Heart left ventricle (tissue), 16 donors: ENCODE measurements around the gene FBLN2. TPM values are rescaled to one million over a fixed set of nuclear protein-coding genes. Genes with fewer than 3 reads are reported as not detected.

Source experiments
- ATAC-seq, 4 donors: fragments of 200-7000 bp; cut with Tn5 transposase; one replicate each; pipeline ENCODE4 v1.9.1; 2020 to 2022; ENCODE audit warnings: moderate library complexity in 4 of 4, mild to moderate bottlenecking in 3 of 4, moderate number of reproducible peaks in 1 of 4
- DNase-seq, 5 donors: peaks; one replicate each; pipeline ENCODE4 v3.0.0-alpha.2; 2020
- H3K27ac ChIP-seq, 12 donors: fragments of 200-600 bp; sonication (generic) in 4 of 12; one replicate each; pipeline versions ENCODE4 v1.5.0 to v1.8.0; 2016 to 2022; ENCODE audit warnings: mild to moderate bottlenecking in 2 of 12
- H3K27me3 ChIP-seq, 9 donors: fragments of 200-600 bp; sonication (generic) in 2 of 9; one replicate each; pipeline versions ENCODE4 v1.5.1 to v1.8.0; 2016 to 2022; ENCODE audit warnings: mild to moderate bottlenecking in 3 of 9
- H3K36me3 ChIP-seq, 9 donors: fragments of 200-600 bp; sonication (generic) in 2 of 9; one replicate each; pipeline versions ENCODE4 v1.5.0 to v1.8.0; 2018 to 2022; ENCODE audit warnings: mild to moderate bottlenecking in 2 of 9
- H3K4me1 ChIP-seq, 12 donors: fragments of 200-600 bp; sonication (generic) in 4 of 12; one replicate each; pipeline versions ENCODE4 v1.5.0 to v1.8.0; 2016 to 2022; ENCODE audit warnings: mild to moderate bottlenecking in 3 of 12
- H3K4me3 ChIP-seq, 12 donors: fragments of 200-600 bp; sonication (generic) in 4 of 12; one replicate each; pipeline versions ENCODE4 v1.5.0 to v1.8.0; 2017 to 2022; ENCODE audit warnings: mild to moderate bottlenecking in 9 of 12, moderate library complexity in 4 of 12
- H3K9me3 ChIP-seq, 12 donors: fragments of 200-600 bp; sonication (generic) in 4 of 12; one replicate each; pipeline versions ENCODE4 v1.5.0 to v1.8.0; 2016 to 2022; ENCODE audit warnings: mild to moderate bottlenecking in 1 of 12
- POLR2A ChIP-seq, 2 donors: fragments of 450-650 bp; IDR thresholded peaks; one replicate each; pipeline ENCODE4 v1.6.1; 2017; ENCODE audit warnings: antibody characterized with exemption in 2 of 2, mild to moderate bottlenecking in 2 of 2, moderate library complexity in 2 of 2
- WGBS, 4 donors: extraction: QIAGEN DNeasy Blood & Tissue Kit in 2 of 4; methylation state at CpG; one replicate each; pipeline versions ENCODE4 v1.1.5 to v1.1.7; 2013 to 2018; 5-methylcytosine and 5-hydroxymethylcytosine counted together
- intact Hi-C, 10 donors: fragments of 100-400 bp; cut with DNase I; formaldehyde crosslinking; loops; one replicate each; pipeline versions ENCODE4 v1.11.1 to v1.14.2; 2022
- polyA plus RNA-seq, 2 donors: library from polyadenylated mRNA; stranded (reverse); fragments of 200-250 nt; gene quantifications; one replicate each; pipeline ENCODE4 v1.2.3, GENCODE V29; 2013
- total RNA-seq, 9 donors: library from RNA; depleted of rRNA in 2 of 9; stranded (reverse); fragments of >200 nt in 2 of 9; fragmentation: NEBNext Ultra II Directional in 3 of 9; extraction: Animal tissue kit (Norgen Biotek cat#: 25700) in 3 of 9; gene quantifications; one replicate each; pipeline versions ENCODE4 v1.1.0 to v1.2.4, GENCODE V29; 2016 to 2023
- TF ChIP-seq, protein P1 (sequence below), 12 donors: fragments of 200-600 bp; sonication (generic) in 4 of 12; IDR thresholded peaks; one replicate each; pipeline versions ENCODE4 v1.5.0 to v1.8.0; 2018 to 2022; ENCODE audit warnings: antibody characterized with exemption in 12 of 12, mild to moderate bottlenecking in 5 of 12
- donor health status: ischemic (EF 13 %, LVEDD 7.1; RV severe dilation, severe dysfunction).
- donor health status: healthy with polysubstance abuse.
- donor health status: DM: no; HTN: yes; CAD: no.
- donor health status: DM: no; HTN: no; CAD: no.
- donor health status: ischemic (EF 25% LVEDD 6.9; RV normal size, moderate dysfunction).
- donor health status: ischemic (EF 25% LVEDD 5.7; RV mildly dilated, moderate dysfunction).
- donor health status: healthy.
- donor health status: DM: yes; HTN: yes; CAD: no.
- donor health status: ischemic (EF 35%, LVEDD 5.7; RV mildly dilated, moderate dysfunction).
- donor health status: nonischemic (EF 11% LVEDD 7.7; RV severe dilation, severe dysfunction).
- donor health status: DM: yes; HTN: yes; CAD: no.
- donor health status: PGD.
- donor health status: ischemic (EF 29% LVEDD 5.4; RV normal size, mild dysfunction).
- donor health status: nonischemic (EF 23%, LVEDD 6.1; RV moderate dilation, normal function).

The FBLN2 gene
- total and polyA plus RNA-seq, 11 donors: 16.5 to 118 (median 42.7) TPM

DNA sequence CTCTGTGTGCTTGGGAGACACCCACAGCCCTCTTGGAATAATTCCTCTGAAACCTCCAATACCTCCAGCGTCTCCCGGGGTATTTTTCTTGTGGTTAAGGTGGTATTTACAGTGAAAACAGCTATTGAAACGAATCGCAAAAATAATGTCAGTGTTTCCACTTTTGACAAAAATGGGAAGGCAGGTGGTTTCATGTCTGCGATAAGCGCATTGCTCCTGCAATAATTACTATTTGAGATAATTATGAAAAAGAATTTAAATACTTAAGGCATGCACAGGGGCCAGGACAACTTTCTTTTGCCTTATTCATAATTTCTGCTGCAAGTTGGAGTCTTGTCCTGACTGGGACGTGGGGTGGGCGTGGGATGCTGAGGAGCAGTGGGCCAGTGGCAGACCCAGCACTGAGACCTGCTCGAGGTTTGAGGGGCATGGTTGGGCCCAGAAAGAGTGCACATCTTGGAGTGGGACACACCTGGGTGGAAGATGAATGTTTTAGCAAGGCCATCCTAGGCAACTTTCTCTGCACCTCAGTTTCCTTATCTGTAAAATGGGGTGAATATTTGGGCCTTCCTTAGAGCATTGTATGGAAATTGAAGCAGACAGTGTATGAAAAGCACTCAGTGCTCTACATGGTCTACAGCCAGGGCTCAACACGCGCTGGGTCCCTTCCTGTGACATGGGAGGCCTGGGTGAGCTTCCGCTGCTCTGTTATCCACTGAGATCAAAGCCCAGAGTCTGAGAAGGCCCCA lies 110.5 kb downstream of the FBLN2 start:
- no peaks in the 10 kb centered on the region for H3K36me3 ChIP-seq
- TF ChIP-seq, protein P1, sequence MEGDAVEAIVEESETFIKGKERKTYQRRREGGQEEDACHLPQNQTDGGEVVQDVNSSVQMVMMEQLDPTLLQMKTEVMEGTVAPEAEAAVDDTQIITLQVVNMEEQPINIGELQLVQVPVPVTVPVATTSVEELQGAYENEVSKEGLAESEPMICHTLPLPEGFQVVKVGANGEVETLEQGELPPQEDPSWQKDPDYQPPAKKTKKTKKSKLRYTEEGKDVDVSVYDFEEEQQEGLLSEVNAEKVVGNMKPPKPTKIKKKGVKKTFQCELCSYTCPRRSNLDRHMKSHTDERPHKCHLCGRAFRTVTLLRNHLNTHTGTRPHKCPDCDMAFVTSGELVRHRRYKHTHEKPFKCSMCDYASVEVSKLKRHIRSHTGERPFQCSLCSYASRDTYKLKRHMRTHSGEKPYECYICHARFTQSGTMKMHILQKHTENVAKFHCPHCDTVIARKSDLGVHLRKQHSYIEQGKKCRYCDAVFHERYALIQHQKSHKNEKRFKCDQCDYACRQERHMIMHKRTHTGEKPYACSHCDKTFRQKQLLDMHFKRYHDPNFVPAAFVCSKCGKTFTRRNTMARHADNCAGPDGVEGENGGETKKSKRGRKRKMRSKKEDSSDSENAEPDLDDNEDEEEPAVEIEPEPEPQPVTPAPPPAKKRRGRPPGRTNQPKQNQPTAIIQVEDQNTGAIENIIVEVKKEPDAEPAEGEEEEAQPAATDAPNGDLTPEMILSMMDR (IDR thresholded peaks at IDR 0.05): no peak
- no peak for TF ChIP-seq POLR2A (IDR thresholded peaks at IDR 0.05)
- peaks cover 0 to 16% (median 5%) of the 10 kb centered on the region in 12 donors for H3K4me1 ChIP-seq
- WGBS, 4 donors: 85 to 90% (median 86%) methylated on average over 12 of the region's 12 CpGs
- no peak overlapping the region for H3K4me3 ChIP-seq
- H3K9me3 ChIP-seq: no peaks in the 10 kb centered on the region
- H3K27ac ChIP-seq: no peak overlapping the region
- H3K27me3 ChIP-seq: peaks cover 0 to 36% (median 16%) of the 10 kb centered on the region in 9 donors
- ATAC-seq (no peak), DNase-seq (no peak)
- intact Hi-C loops: loop anchor here (2.0 to 10.0 kb wide), 10 partner anchors 221 to 805 kb away; partner anchors contain the start of genes WNT7A (in 8 of the 10), CHCHD4 (in 2 of the 10), LSM3 (in 1 of the 10) and TMEM43 (in 1 of the 10)

DNA sequence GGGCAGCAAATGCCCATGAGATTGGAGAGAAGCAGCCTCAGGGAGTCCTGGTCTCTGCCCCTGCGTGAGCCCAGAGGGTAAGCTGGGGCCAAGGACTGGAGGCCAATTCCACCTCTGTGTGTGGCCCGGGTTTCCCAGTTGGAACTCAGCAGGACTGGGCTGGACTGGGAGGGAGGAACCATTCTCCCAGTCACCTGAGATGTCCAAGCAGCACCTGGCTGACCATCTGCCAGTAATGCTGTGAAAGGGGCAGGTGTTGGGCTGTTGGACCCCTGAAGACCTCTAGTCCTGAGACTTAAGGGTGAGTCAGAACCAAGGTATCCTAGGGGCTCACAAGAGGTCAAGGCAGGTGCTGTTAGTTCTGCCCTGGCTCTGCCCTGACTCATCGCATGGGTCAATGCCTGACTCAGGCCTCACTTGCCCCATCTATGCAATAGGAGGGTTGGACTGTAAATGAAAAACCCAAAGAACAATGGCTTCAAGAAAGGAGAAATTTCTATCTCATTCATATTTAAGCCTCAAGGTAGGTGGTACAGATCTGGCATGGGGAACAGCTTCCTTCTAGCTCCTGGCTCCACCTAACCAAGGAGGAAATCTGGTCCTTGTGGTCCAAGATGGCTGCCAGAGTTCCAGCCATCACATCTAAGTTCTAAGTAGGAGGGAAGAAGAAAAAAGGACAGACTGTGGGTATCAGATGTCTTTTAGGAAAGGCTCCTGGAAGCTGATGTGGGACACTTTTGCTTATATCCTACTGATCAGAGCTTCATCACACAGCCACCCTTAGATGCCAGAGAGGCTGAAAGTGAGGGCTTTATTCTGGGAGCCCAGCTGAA lies 111.3 kb downstream of the FBLN2 start:
- Histone ChIP-seq H3K36me3 (no peaks in the 10 kb centered on the region), H3K9me3 (no peaks in the 10 kb centered on the region), H3K27me3 (peaks cover 0 to 30% (median 16%) of the 10 kb centered on the region in 9 donors), H3K27ac (no peak overlapping the region), H3K4me3 (no peak overlapping the region), H3K4me1 (peaks cover 0 to 9% (median 0%) of the 10 kb centered on the region in 12 donors)
- intact Hi-C loops: no loop called here
- WGBS, 4 donors: 78 to 100% (median 91%) methylated on average over 1 to 3 of the region's 3 CpGs
- ATAC-seq: no peak
- no peak for DNase-seq
- TF ChIP-seq, protein P1 (IDR thresholded peaks at IDR 0.05): no peak
- TF ChIP-seq POLR2A (IDR thresholded peaks at IDR 0.05): no peak

DNA sequence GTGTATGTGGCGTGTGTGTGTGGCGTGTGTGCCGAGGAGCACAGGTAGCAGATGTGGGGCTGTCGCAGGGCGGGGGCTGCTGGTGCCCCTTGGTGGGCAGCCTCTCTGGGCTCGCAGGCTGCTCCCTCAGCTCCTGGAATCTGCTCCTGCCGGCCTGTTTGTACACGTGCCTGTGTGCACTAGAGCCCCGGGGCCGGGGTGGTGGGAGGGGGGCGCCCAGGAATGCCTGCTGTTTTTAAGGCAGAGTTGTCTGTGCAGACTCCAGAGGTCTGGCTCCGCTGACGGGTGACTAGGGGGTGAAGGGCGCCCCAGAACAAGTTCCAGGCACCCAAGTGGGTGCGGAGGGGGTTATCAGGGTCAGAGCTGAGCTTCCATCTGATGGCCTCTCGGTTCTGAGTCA lies 112.2 kb downstream of the FBLN2 start:
- DNase-seq: no peak

More for the DNA sequence above, 112.2 kb downstream of the FBLN2 start:
- no peak for TF ChIP-seq POLR2A (IDR thresholded peaks at IDR 0.05)
- TF ChIP-seq, protein P1 (IDR thresholded peaks at IDR 0.05): no peak
- Histone ChIP-seq H3K4me3 (no peak overlapping the region), H3K27me3 (peaks cover 0 to 31% (median 15%) of the 10 kb centered on the region in 9 donors), H3K27ac (no peak overlapping the region), H3K4me1 (peaks cover 0 to 6% (median 0%) of the 10 kb centered on the region in 12 donors), H3K36me3 (no peaks in the 10 kb centered on the region), H3K9me3 (no peaks in the 10 kb centered on the region)
- intact Hi-C loops: no loop called here
- WGBS, 4 donors: 72 to 86% (median 77%) methylated on average over 11 to 16 of the region's 16 CpGs
- no peak for ATAC-seq
